ENCODE measurements around the gene PCED1B. TPM values are rescaled to one million over a fixed set of nuclear protein-coding genes. Genes with fewer than 3 reads are reported as not detected.

PCED1B gene
- total RNA-seq, 1 donor from 2014 or later = 0.67 TPM

- intact Hi-C loops (cut with DNase I) = no loop called here
- ATAC-seq (ENCODE audit: poor library complexity) = peak; percentile 66
Observed at GRCh38 chr12:47080725-47081502, 1.5 kb downstream of the PCED1B start.

GRCh38 chr12:47082283-47082682 is 2.9 kb downstream of the PCED1B start:
- DNase-seq = no peak
- ATAC-seq (ENCODE audit: poor library complexity) = no peak
- intact Hi-C loops (cut with DNase I) = no loop called here

More at GRCh38 chr12:47080725-47081502, 1.5 kb downstream of the PCED1B start:
- peak; percentile 83 for DNase-seq

GRCh38 chr12:47082796-47083621 is 3.6 kb downstream of the PCED1B start:
- DNase-seq (no peak), ATAC-seq (ENCODE audit: poor library complexity) (no peak)
- intact Hi-C loops (cut with DNase I) = no loop called here

GRCh38 chr12:47084172-47084571 is 4.8 kb downstream of the PCED1B start:
- intact Hi-C loops (cut with DNase I) = no loop called here

GRCh38 chr12:47085815-47086252 is 6.4 kb downstream of the PCED1B start:
- DNase-seq (no peak), ATAC-seq (ENCODE audit: poor library complexity) (no peak)
- intact Hi-C loops (cut with DNase I) = no loop called here

More at GRCh38 chr12:47084172-47084571, 4.8 kb downstream of the PCED1B start:
- DNase-seq (no peak), ATAC-seq (ENCODE audit: poor library complexity) (no peak)

- DNase-seq (no peak), ATAC-seq (ENCODE audit: poor library complexity) (no peak)
- intact Hi-C loops (cut with DNase I) = no loop called here
Observed at GRCh38 chr12:47087088-47087688, 7.8 kb downstream of the PCED1B start.

- intact Hi-C loops (cut with DNase I) = no loop called here
- ATAC-seq (ENCODE audit: poor library complexity) (no peak), DNase-seq (no peak)
Observed at GRCh38 chr12:47088021-47088944, 8.9 kb downstream of the PCED1B start.

GRCh38 chr12:47091009-47091408 is 11.6 kb downstream of the PCED1B start:
- ATAC-seq (ENCODE audit: poor library complexity) (no peak), DNase-seq (no peak)
- intact Hi-C loops (cut with DNase I) = no loop called here

- intact Hi-C loops (cut with DNase I) = no loop called here
- ATAC-seq (ENCODE audit: poor library complexity) (no peak), DNase-seq (no peak)
Observed at GRCh38 chr12:47094804-47095203, 15.4 kb downstream of the PCED1B start.

GRCh38 chr12:47095446-47096236 is 16.2 kb downstream of the PCED1B start:
- ATAC-seq (ENCODE audit: poor library complexity) = no peak
- no peak for DNase-seq
- intact Hi-C loops (cut with DNase I) = no loop called here

- intact Hi-C loops (cut with DNase I) = no loop called here
- DNase-seq (no peak), ATAC-seq (ENCODE audit: poor library complexity) (no peak)
Observed at GRCh38 chr12:47097276-47097896, 18.0 kb downstream of the PCED1B start.

GRCh38 chr12:47098099-47098498 is 18.7 kb downstream of the PCED1B start:
- intact Hi-C loops (cut with DNase I) = no loop called here
- DNase-seq (no peak), ATAC-seq (ENCODE audit: poor library complexity) (peak; percentile 41)

- DNase-seq (no peak), ATAC-seq (ENCODE audit: poor library complexity) (no peak)
- intact Hi-C loops (cut with DNase I) = no loop called here
Observed at GRCh38 chr12:47099610-47100009, 20.2 kb downstream of the PCED1B start.

GRCh38 chr12:47100160-47100559 is 20.7 kb downstream of the PCED1B start:
- ATAC-seq (ENCODE audit: poor library complexity) (no peak), DNase-seq (no peak)
- intact Hi-C loops (cut with DNase I) = no loop called here

- no peak for ATAC-seq (ENCODE audit: poor library complexity)
- intact Hi-C loops (cut with DNase I) = no loop called here
- no peak for DNase-seq
Observed at GRCh38 chr12:47102406-47102805, 23.0 kb downstream of the PCED1B start.

GRCh38 chr12:47102845-47103651 is 23.6 kb downstream of the PCED1B start:
- DNase-seq (no peak), ATAC-seq (ENCODE audit: poor library complexity) (no peak)
- intact Hi-C loops (cut with DNase I) = no loop called here
